GM20000 (cell line): Measurements from ENCODE around the gene TCEAL6.
A peak's percentile ranks its signal among the peaks of the same experiment; 100 is the strongest.
"Not testable (repeated sequence)": the region's sequence is repeated elsewhere in the genome, so short reads cannot be mapped to it uniquely, and the experiment has no call there.

Experiments used
- DNase-seq: peaks from one replicate; pipeline ENCODE4 v3.0.0; 2012; ENCODE audit warnings: low spot score
- TF ChIP-seq, protein P1 (sequence below): IDR thresholded peaks from 2 replicates; pipeline ENCODE4 v1.5.1; 2012; ENCODE audit warnings: mild to moderate bottlenecking, control low read depth; ENCODE audit errors: extremely low read depth, missing control alignments

Gene TCEAL6

DNA sequence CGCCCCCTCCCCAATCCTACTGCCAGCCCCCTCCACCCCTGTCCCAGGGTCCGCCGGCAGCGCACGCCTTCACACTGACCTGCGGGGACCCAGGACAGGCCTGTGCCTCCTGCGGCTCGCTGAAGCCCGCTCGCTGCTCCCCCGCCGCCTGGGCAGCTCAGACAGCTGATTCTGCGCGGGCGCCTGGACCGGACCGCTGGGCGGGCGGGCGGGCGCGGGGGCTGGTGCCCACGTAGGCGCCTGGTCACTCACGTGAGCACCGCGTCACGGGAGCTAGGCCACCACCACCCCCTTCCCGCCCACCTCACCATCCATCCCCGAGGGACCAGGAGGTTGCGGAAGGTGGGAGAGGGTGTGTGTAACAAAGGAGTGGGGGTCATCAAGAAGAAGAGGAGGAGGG lies at the start of gene TCEAL6:
TSS of gene TCEAL6 (minus strand) at position 208 of the 400 bp plus-strand sequence.
- DNase-seq: not testable (repeated sequence)

DNA sequence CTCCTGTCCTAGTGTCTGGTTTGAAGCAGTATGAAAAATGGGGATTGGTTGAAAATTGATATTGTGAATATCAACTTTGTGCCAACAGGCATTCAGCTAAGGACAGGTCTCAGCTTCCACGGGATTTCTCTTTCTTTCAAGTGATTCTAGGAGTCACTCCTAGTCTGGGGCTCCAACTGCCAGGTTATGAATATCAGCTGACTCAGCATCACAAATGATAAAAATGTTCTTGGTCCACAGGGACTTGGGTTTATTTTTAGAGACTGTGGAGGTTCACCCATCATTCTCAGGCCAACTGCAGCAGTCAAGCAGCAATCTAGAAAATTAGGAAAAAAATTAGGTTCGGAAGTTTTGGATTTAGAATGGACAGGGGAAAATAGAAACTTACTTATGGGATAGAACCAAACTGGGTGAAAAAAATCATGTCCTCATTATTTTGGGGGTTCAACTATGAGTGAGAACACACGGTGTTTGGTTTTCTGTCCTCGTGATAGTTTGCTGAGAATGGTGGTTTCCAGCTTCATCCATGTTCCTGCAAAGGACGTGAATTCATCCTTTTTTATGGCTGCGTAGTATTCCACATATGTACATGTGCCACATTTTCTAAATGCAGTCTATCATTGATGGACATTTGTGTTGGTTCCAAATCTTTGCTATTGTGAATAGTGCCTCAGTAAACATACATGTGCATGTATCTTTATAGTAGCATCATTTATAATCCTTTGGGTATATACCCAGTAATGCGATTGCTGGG lies 43.9 kb upstream of the TCEAL6 start:
- no peak for DNase-seq
- TF ChIP-seq, protein P1, sequence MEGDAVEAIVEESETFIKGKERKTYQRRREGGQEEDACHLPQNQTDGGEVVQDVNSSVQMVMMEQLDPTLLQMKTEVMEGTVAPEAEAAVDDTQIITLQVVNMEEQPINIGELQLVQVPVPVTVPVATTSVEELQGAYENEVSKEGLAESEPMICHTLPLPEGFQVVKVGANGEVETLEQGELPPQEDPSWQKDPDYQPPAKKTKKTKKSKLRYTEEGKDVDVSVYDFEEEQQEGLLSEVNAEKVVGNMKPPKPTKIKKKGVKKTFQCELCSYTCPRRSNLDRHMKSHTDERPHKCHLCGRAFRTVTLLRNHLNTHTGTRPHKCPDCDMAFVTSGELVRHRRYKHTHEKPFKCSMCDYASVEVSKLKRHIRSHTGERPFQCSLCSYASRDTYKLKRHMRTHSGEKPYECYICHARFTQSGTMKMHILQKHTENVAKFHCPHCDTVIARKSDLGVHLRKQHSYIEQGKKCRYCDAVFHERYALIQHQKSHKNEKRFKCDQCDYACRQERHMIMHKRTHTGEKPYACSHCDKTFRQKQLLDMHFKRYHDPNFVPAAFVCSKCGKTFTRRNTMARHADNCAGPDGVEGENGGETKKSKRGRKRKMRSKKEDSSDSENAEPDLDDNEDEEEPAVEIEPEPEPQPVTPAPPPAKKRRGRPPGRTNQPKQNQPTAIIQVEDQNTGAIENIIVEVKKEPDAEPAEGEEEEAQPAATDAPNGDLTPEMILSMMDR: no peak

DNA sequence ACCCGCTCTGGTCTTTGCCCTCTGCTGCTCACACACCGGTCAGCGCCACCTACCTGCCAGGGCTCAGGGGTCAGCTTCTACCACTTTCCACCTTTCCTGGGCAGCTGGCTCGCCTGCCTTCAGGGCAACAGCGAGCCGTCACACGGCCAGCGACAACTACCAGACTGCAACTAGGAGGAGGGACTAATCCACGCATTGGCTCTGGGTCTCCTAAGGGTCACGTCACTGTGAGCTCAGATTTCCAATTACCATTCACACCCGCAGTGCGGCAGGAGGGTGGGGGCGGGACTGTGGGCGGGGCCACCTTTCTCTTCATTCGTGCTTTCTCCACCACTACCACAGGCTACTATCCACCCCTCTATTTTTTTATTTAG lies 13.5 kb upstream of the TCEAL6 start, which contains the start of gene BEX5:
TSS of gene BEX5 (minus strand) at position 172 of the 374 bp plus-strand sequence. CDS start 1,712 bp downstream, outside the sequence.
- DNase-seq: peak; percentile 27
- TF ChIP-seq, protein P1: no peak

DNA sequence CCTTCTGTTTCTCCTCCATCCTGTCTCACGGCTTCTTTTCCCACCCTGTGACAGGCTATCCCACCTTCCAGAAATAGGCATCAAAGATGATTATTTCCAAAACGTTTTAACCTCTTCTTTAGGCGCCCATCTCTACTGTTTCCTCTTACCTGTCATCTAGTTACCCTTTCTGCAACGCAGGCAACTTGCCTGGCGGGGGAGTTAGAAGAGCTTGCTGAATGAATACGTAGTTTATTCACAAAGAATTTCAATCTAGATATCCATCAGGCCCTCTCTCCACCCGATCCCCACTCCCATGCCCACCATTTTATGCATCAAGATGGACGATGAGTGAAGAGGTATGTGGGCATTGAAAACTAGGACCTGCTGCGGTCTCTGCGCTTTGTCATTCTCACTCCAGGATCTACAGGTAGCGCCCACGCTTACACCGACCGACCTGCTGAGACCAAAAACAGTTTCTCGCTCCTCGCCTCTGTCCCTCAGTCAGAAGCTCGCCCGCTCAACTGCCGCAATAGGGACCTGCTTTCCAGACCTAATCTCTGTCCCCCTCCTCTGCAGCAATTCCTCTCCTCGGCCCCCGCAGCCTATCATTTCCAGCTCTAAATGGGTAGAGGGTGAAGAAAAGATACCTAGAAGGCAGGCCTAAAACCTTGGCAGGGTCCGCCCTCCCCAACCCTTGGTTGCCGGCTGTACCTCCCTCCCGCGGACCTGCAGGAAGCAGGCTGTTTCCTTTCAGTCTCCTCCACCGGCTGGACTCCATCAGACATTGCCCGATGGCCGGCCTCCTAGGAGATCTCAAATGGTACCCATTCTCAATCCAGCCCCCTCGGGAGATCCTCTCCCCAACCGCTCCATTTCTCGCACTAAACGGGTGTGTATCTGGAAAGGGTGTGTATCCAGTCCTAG lies 12.9 kb upstream of the TCEAL6 start:
- TF ChIP-seq, protein P1: no peak
- DNase-seq: no peak

DNA sequence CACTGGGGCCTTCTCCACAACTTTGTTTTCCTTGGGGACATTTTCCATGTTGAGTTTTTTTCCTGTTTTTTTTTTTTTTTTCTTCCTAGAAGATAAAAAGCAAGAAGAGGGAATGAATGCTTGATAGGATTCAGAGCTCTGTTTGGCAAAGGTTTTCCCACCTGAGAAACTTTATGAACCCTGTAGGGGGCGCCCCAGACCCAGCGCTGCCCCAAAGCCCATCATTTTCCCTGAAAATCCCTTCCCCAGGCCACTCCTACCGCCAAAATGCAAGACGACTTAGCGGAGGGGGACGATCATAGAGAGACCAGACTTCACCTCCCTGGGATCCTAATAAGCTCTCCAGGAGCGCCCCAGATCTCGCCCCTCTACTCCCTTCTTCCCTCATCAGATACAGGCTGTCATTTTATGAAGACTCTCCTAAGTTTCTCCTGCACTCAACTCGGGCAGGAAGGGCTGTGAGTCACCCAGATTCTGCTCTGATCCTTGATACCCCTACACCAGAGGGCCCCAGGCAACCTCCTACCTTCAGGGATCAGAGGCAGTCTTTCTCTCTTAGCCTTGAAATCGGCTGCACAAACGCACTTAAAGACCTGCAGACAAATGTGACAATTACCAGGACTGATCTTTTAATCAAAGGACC lies 12.1 kb upstream of the TCEAL6 start:
- no peak for DNase-seq
- TF ChIP-seq, protein P1: no peak

DNA sequence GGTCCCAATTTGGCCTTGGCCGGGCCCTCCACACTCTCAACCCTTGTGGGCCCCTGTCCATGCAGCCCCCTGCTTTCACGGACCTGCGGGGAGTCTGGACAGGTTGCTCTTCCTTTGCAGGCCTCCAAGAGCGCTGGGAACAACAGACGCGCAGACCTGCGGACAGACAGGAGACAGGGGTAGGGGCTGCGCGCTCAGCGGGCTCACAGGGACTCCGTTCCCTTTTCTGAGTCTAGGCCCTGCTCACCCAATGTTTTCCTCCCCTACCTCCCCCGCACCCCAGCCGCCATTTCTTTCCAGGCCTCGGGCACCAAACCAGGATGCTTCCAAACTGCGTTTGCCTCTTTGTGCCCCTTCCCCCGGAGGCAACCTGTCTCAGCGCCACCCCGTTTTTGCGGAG lies 650 bp downstream of the TCEAL6 start:
- not testable (repeated sequence) for DNase-seq

DNA sequence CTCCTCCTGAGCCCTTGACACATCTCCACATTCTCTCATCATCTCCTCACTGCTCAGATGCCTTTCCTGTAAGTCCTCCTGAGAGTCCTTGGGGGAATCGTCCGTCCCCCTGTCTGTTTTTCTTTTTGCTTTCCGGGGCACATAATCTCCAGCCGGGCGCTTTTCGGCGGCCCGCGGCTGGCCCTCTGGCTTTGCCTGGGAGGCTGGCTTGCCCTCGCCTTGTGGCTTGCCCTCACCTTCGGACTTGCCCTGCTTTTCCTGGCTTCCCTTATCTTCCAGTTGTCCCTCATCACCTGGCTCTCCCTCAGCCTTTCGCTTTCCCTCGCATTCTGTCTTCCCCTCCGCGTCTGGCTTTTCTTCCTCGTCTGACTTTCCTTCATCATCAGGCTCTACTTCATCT lies 1.4 kb downstream of the TCEAL6 start:
- not testable (repeated sequence) for DNase-seq

DNA sequence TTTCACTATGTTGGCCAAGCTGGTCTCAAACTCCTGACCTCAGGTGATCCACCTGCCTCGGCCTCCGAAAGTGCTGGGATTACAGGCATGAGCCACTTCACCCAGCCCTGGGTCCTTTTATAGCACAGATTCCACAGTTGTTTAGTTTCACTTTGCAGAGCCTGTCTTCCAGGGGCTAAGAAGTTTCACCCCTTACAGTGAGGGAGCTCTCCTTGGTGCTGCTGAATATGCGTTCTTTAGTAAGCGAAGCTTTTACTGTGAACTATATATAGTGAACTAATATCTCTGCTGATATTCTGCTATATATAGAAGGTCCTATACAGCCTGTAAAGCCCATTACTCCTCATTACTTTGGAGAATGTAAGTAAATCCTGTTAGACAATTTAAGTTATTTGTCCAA lies 4.2 kb downstream of the TCEAL6 start:
- DNase-seq: no peak
- TF ChIP-seq, protein P1: no peak
